ENCODE measurements around the gene ART5. TPM values are rescaled to one million over a fixed set of nuclear protein-coding genes. Genes with fewer than 3 reads are reported as not detected.

Gene ART5
- polyA plus RNA-seq, 3 donors: not detected

- Mint-ChIP-seq H3K4me3 (no peak overlapping the region), H3K27me3 (ENCODE audit: low read depth in 3 of 3) (peaks cover 0 to 3% (median 2%) of the 10 kb centered on the region in 3 donors), H3K27ac (no peak overlapping the region), H3K36me3 (no peaks in the 10 kb centered on the region), H3K4me1 (peaks cover 11% of the 10 kb centered on the region), H3K9me3 (peaks cover 0 to 3% (median 0%) of the 10 kb centered on the region in 7 donors)
- no peaks in the 10 kb centered on the region for H3K27me3 ChIP-seq (ENCODE audit: control insufficient read depth in 2 of 2, insufficient read depth in 2 of 2, low read length in 2 of 2)
- no peaks in the 10 kb centered on the region for H4K20me1 ChIP-seq (ENCODE audit: insufficient read depth, low read length)
- no peak overlapping the region for H3K4me2 ChIP-seq (replicated peaks; ENCODE audit: extremely low read depth, low read length, poor library complexity, severe bottlenecking)
- H3K27ac ChIP-seq (ENCODE audit: low read depth in 1 of 2, low read length in 2 of 2): no peak overlapping the region
- H3K9ac ChIP-seq (ENCODE audit: insufficient read depth, low read length, poor library complexity, severe bottlenecking): no peak overlapping the region
- no peaks in the 10 kb centered on the region for H3K79me2 ChIP-seq (ENCODE audit: insufficient read depth, low read length)
- H2AFZ ChIP-seq (ENCODE audit: insufficient read depth, low read depth, low read length, poor library complexity, severe bottlenecking): no peak overlapping the region
- peak; percentile 12 to 46 (median 38) for DNase-seq
- WGBS (ENCODE audit: insufficient coverage): no CpG with 5 or more reads among the region's 7 CpGs
- H3K4me3 ChIP-seq (replicated peaks in 1 of 3; ENCODE audit: low read depth in 2 of 3, low read length in 3 of 3): no peak overlapping the region
- H3K4me1 ChIP-seq (ENCODE audit: control insufficient read depth in 1 of 2, insufficient read depth in 2 of 2, low read length in 2 of 2): peaks cover 12 to 13% of the 10 kb centered on the region in 2 donors
- intact Hi-C loops (cut with micrococcal nuclease): no loop called here
- peak; percentile 91 for TF ChIP-seq CTCF (IDR thresholded peaks at IDR 0.05)
- no peaks in the 10 kb centered on the region for H3K36me3 ChIP-seq (replicated peaks in 1 of 2; ENCODE audit: control insufficient read depth in 1 of 2, insufficient read depth in 2 of 2, low read length in 2 of 2)
- no peaks in the 10 kb centered on the region for H3K9me3 ChIP-seq (replicated peaks in 1 of 2; ENCODE audit: control insufficient read depth in 1 of 2, insufficient read depth in 1 of 2, low read length in 2 of 2)
Measured at GRCh38 chr11:3609416-3610265, 32.2 kb downstream of the ART5 start.

- DNase-seq: no peak
- intact Hi-C loops (cut with micrococcal nuclease): no loop called here
- peaks cover 0 to 6% (median 2%) of the 10 kb centered on the region in 3 donors for H3K27me3 Mint-ChIP-seq (ENCODE audit: low read depth in 3 of 3)
- Histone ChIP-seq H3K4me3 (replicated peaks in 1 of 3; ENCODE audit: low read depth in 2 of 3, low read length in 3 of 3) (no peak overlapping the region), H3K27ac (ENCODE audit: low read depth in 1 of 2, low read length in 2 of 2) (no peak overlapping the region), H3K9me3 (replicated peaks in 1 of 2; ENCODE audit: control insufficient read depth in 1 of 2, insufficient read depth in 1 of 2, low read length in 2 of 2) (no peaks in the 10 kb centered on the region), H3K4me2 (replicated peaks; ENCODE audit: extremely low read depth, low read length, poor library complexity, severe bottlenecking) (no peak overlapping the region), H2AFZ (ENCODE audit: insufficient read depth, low read depth, low read length, poor library complexity, severe bottlenecking) (no peak overlapping the region), H3K27me3 (ENCODE audit: control insufficient read depth in 2 of 2, insufficient read depth in 2 of 2, low read length in 2 of 2) (no peaks in the 10 kb centered on the region), H3K79me2 (ENCODE audit: insufficient read depth, low read length) (no peaks in the 10 kb centered on the region), H4K20me1 (ENCODE audit: insufficient read depth, low read length) (no peaks in the 10 kb centered on the region), H3K36me3 (replicated peaks in 1 of 2; ENCODE audit: control insufficient read depth in 1 of 2, insufficient read depth in 2 of 2, low read length in 2 of 2) (no peaks in the 10 kb centered on the region), H3K4me1 (ENCODE audit: control insufficient read depth in 1 of 2, insufficient read depth in 2 of 2, low read length in 2 of 2) (no peaks in the 10 kb centered on the region), H3K9ac (ENCODE audit: insufficient read depth, low read length, poor library complexity, severe bottlenecking) (no peak overlapping the region)
- H3K36me3 Mint-ChIP-seq: no peaks in the 10 kb centered on the region
- H3K27ac Mint-ChIP-seq: no peak overlapping the region
- no peak for TF ChIP-seq CTCF (IDR thresholded peaks at IDR 0.05)
- H3K4me3 Mint-ChIP-seq: no peak overlapping the region
- peaks cover 0 to 3% (median 0%) of the 10 kb centered on the region in 7 donors for H3K9me3 Mint-ChIP-seq
- H3K4me1 Mint-ChIP-seq: no peaks in the 10 kb centered on the region
- 96% methylated on average over 3 of the region's 5 CpGs for WGBS (ENCODE audit: insufficient coverage)
Measured at GRCh38 chr11:3605771-3606203, 36.0 kb downstream of the ART5 start.
